HepG2 (cell line): ENCODE results near the gene OSGEPL1. TPM values are rescaled to one million over a fixed set of nuclear protein-coding genes. Genes with fewer than 3 reads are reported as not detected.
"Not testable (repeated sequence)": the region's sequence is repeated elsewhere in the genome, so short reads cannot be mapped to it uniquely, and the experiment has no call there.

Experiments
- ATAC-seq: fragments of 200-7000 bp; cut with Tn5 transposase; 3 replicates; pipeline ENCODE4 v1.9.1; 2020; ENCODE audit warnings: mild to moderate bottlenecking, moderate library complexity
- BruUV-seq: library from RNA; stranded (reverse); fragments of 400-500 nt; replicated peaks from 2 replicates; lab custom pipeline; 2021; lab: Mats Ljungman, UMichigan
- CTCF ChIA-PET: fragments of 300-600 bp; formaldehyde crosslinking; extraction: SDS; loops from one replicate; lab custom pipeline; 2021; ENCODE audit warnings: low total read pairs, inconsistent platforms, low intra/inter-chr PET ratio; lab: Yijun Ruan, JAX
- POLR2A ChIA-PET: fragments of 350-600 bp; sonication (Branson Sonifier 250); formaldehyde crosslinking; loops from one replicate; lab custom pipeline; 2020; ENCODE audit warnings: antibody characterized with exemption, inconsistent platforms; lab: Yijun Ruan, JAX
- DNase-seq: peaks from one replicate; pipeline ENCODE4 v3.0.0-alpha.2; 2015; ENCODE audit warnings: low spot score
- FAIRE-seq: peaks from 3 replicates; lab custom pipeline; 2011; peaks lifted over from hg19 to GRCh38; lab: Jason Lieb, UNC
- H2AFZ ChIP-seq: one replicate; pipeline ENCODE4 v1.6.1; 2011; ENCODE audit warnings: low read length, inconsistent platforms
- H3K27ac ChIP-seq: fragments of 300-600 bp; 3 replicates; pipeline ENCODE4 v1.8.0; 2011; ENCODE audit warnings: mixed run types, mild to moderate bottlenecking, mixed read lengths, low read length, inconsistent platforms; ENCODE audit not compliant: insufficient read depth; ENCODE audit errors: extremely low read length
- H3K27me3 ChIP-seq, 2 experiments: fragments of 200-600 bp in 1 of 2; 2 replicates in 1 of 2; 3 replicates in 1 of 2; pipeline versions ENCODE4 v1.6.0 to v1.8.0; 2011; ENCODE audit warnings: low read length in 2 of 2, mild to moderate bottlenecking in 2 of 2, moderate library complexity in 2 of 2, inconsistent platforms in 1 of 2; ENCODE audit not compliant: insufficient read depth in 2 of 2, control insufficient read depth in 1 of 2
- H3K36me3 ChIP-seq, 2 experiments: fragments of 200-600 bp in 1 of 2; replicated peaks in 1 of 2; 2 replicates in 1 of 2; 3 replicates in 1 of 2; pipeline versions ENCODE4 v1.5.1 to v1.8.0; 2011; ENCODE audit warnings: low read length in 2 of 2, inconsistent platforms in 1 of 2; ENCODE audit not compliant: insufficient read depth in 2 of 2, control insufficient read depth in 1 of 2
- H3K4me1 ChIP-seq: 2 replicates; pipeline ENCODE4 v1.5.1; 2012; ENCODE audit warnings: low read length, inconsistent platforms; ENCODE audit not compliant: insufficient read depth
- H3K4me2 ChIP-seq: 2 replicates; pipeline ENCODE4 v1.6.0; 2011; ENCODE audit warnings: low read depth, low read length, inconsistent platforms
- H3K4me3 ChIP-seq, 3 experiments: fragments of 200-600 bp in 1 of 3; sonication (generic), shearing (Covaris generic) in 1 of 3; replicated peaks in 1 of 3; 2 replicates each; pipeline ENCODE4 v1.5.1; 2011 to 2016; ENCODE audit warnings: low read length in 3 of 3, inconsistent platforms in 2 of 3, low read depth in 2 of 3, mild to moderate bottlenecking in 2 of 3, control low read depth in 1 of 3, mixed read lengths in 1 of 3; ENCODE audit not compliant: insufficient read depth in 1 of 3
- H3K79me2 ChIP-seq: one replicate; pipeline ENCODE4 v1.6.1; 2011; ENCODE audit warnings: low read length, inconsistent platforms; ENCODE audit not compliant: insufficient read depth
- H3K9ac ChIP-seq: 2 replicates; pipeline ENCODE4 v1.6.0; 2011; ENCODE audit warnings: mild to moderate bottlenecking, low read depth, low read length, inconsistent platforms; ENCODE audit not compliant: insufficient read depth
- H3K9me3 ChIP-seq: 2 replicates; pipeline ENCODE4 v1.5.1; 2012; ENCODE audit warnings: mild to moderate bottlenecking, low read length
- H4K20me1 ChIP-seq: 2 replicates; pipeline ENCODE4 v1.6.0; 2011; ENCODE audit warnings: inconsistent platforms, mild to moderate bottlenecking, low read length, moderate library complexity; ENCODE audit not compliant: insufficient read depth
- ATRX ChIP-seq: sonication (generic); formaldehyde crosslinking; IDR thresholded peaks from 2 replicates; pipeline ENCODE4 v1.4.0; 2020; ENCODE audit warnings: missing genetic modification reagents, borderline replicate concordance
- FOXK1 ChIP-seq: sonication (generic); formaldehyde crosslinking; IDR thresholded peaks from 2 replicates; pipeline ENCODE4 v1.4.0; 2020; ENCODE audit warnings: low read depth, missing genetic modification reagents, borderline replicate concordance
- POLR2AphosphoS2 ChIP-seq: IDR thresholded peaks from 2 replicates; pipeline ENCODE4 v1.6.1; 2011; ENCODE audit warnings: low read depth, low read length, improper control_type of control experiment
- TBP ChIP-seq: sonication (generic); formaldehyde crosslinking; IDR thresholded peaks from 2 replicates; pipeline ENCODE4 v1.5.0; 2020; ENCODE audit warnings: missing genetic modification reagents
- YEATS2 ChIP-seq: sonication (generic); formaldehyde crosslinking; IDR thresholded peaks from 2 replicates; pipeline ENCODE4 v1.4.0; 2020; ENCODE audit warnings: missing genetic modification reagents, borderline replicate concordance
- WGBS: methylation state at CpG from one replicate; pipeline ENCODE4 v1.1.6; 2017; ENCODE audit warnings: low lambda C conversion rate; 5-methylcytosine and 5-hydroxymethylcytosine counted together
- in situ Hi-C: cut with HindIII; loops from 2 replicates; pipeline ENCODE4 v1.10.0; 2017; ENCODE audit warnings: low pct_unique_long_range_greater_than_20kb; ENCODE audit not compliant: extremely low pct_ligation_motif_present
- intact Hi-C: fragments of 100-400 bp; cut with micrococcal nuclease; formaldehyde crosslinking; loops from one replicate; pipeline ENCODE4 v1.10.0; 2022; ENCODE audit not compliant: unreplicated experiment
- polyA plus RNA-seq, 8 experiments: library from polyadenylated mRNA; depleted of rRNA in 3 of 8; stranded (reverse) in 7 of 8; unstranded in 1 of 8; fragments of >200 nt; fragmentation: Illumina TruSeq in 4 of 8; extraction: Trizol in 4 of 8; gene quantifications; 2 replicates each; pipeline versions ENCODE4 v1.2.1 to v1.2.3, GENCODE V29; 2011 to 2016; ENCODE audit warnings: low read depth in 4 of 8, missing spikeins in 1 of 8, mixed read lengths in 1 of 8; ENCODE audit not compliant: insufficient read depth in 1 of 8
- total RNA-seq, 5 experiments: library from RNA; depleted of rRNA; stranded (reverse); fragments of >200 nt; fragmentation: Illumina TruSeq; extraction: Trizol; gene quantifications; 2 replicates each; pipeline ENCODE4 v1.2.3, GENCODE V29; 2016; ENCODE audit warnings: low read depth in 1 of 5
- TF ChIP-seq, protein P1 (sequence below): sonication (generic); formaldehyde crosslinking; IDR thresholded peaks from 2 replicates; pipeline ENCODE4 v1.5.1; 2020; ENCODE audit warnings: missing genetic modification reagents, mild to moderate bottlenecking, borderline replicate concordance
- TF ChIP-seq, protein P2 (sequence below): sonication (generic); formaldehyde crosslinking; IDR thresholded peaks from 2 replicates; pipeline ENCODE4 v1.8.1; 2022; ENCODE audit warnings: low read depth, mild to moderate bottlenecking, missing genetic modification reagents

Gene OSGEPL1
- total and polyA plus RNA-seq, 2 of the 13 experiments (the other 11 are each of a cell fraction or from before 2014, with no cell fraction given) = 10.2 to 10.8 TPM

DNA sequence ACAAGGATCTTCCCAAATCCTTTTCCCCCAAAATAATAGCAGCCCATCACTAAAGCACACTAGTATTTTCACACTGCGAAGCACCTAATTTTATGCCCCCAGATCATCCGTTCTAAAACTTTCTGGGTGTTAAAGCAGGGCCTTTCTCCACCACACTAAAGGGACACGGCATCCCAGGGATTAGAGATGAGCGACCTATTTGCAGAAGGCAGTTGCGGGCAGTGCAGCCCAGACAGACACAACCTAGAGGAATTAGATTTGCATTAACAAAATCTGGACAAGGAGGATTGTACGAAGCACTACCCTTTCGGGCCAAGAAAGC lies 402 bp downstream of the OSGEPL1 start (continued):
- TF ChIP-seq YEATS2 (CRISPR knock-in tag) (no peak), FOXK1 (peak; percentile 13; the same call in 1 of the 2 replicates), ATRX (CRISPR knock-in tag) (no peak), POLR2AphosphoS2 (no peak), TBP (no peak)
- TF ChIP-seq, protein P1, sequence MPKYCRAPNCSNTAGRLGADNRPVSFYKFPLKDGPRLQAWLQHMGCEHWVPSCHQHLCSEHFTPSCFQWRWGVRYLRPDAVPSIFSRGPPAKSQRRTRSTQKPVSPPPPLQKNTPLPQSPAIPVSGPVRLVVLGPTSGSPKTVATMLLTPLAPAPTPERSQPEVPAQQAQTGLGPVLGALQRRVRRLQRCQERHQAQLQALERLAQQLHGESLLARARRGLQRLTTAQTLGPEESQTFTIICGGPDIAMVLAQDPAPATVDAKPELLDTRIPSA (CRISPR knock-in tag) = no peak
- TF ChIP-seq, protein P2, sequence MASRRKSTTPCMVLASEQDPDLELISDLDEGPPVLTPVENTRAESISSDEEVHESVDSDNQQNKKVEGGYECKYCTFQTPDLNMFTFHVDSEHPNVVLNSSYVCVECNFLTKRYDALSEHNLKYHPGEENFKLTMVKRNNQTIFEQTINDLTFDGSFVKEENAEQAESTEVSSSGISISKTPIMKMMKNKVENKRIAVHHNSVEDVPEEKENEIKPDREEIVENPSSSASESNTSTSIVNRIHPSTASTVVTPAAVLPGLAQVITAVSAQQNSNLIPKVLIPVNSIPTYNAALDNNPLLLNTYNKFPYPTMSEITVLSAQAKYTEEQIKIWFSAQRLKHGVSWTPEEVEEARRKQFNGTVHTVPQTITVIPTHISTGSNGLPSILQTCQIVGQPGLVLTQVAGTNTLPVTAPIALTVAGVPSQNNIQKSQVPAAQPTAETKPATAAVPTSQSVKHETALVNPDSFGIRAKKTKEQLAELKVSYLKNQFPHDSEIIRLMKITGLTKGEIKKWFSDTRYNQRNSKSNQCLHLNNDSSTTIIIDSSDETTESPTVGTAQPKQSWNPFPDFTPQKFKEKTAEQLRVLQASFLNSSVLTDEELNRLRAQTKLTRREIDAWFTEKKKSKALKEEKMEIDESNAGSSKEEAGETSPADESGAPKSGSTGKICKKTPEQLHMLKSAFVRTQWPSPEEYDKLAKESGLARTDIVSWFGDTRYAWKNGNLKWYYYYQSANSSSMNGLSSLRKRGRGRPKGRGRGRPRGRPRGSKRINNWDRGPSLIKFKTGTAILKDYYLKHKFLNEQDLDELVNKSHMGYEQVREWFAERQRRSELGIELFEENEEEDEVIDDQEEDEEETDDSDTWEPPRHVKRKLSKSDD = no peak

DNA sequence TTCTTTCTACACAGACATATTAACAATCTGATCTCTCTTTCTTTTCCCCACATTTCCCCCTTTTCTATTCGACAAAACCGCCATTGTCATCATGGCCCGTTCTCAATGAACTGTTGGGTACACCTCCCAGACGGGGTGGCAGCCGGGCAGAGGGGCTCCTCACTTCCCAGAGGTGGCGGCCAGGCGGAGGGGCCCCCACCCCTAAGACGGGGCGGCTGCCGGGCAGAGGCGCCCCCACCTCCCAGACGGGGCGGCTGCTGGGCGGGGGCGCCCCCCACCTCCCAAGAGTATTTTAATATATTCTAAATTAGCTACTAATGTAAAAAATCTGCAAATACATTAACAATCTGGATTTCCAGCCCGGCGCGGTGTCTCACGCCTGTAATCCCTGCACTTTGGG lies 2.4 kb downstream of the OSGEPL1 start:
- POLR2A ChIA-PET, CTCF ChIA-PET: not testable (repeated sequence)
- in situ Hi-C loops = loop anchor here (5.0 kb wide), 1 partner anchor 83 kb away; no protein-coding TSS in a partner anchor

More for the DNA sequence above, 2.4 kb downstream of the OSGEPL1 start:
- intact Hi-C loops = loop anchor here (5.0 to 10.0 kb wide), 2 partner anchors 63 to 555 kb away; partner anchors contain the start of gene HIBCH
- not testable (repeated sequence) for H3K4me3 ChIP-seq, H3K9ac ChIP-seq, H3K36me3 ChIP-seq, H3K79me2 ChIP-seq, H2AFZ ChIP-seq, H3K27ac ChIP-seq, H3K27me3 ChIP-seq, ATAC-seq, FAIRE-seq, DNase-seq, BruUV-seq, H3K4me2 ChIP-seq, H3K9me3 ChIP-seq, H4K20me1 ChIP-seq
- WGBS = 96% methylated on average over 19 of the region's 19 CpGs
- peaks cover 20% of the 10 kb centered on the region for H3K4me1 ChIP-seq
